ENCODE results near the gene LRRC73.
"Not testable (repeated sequence)": the region's sequence is repeated elsewhere in the genome, so short reads cannot be mapped to it uniquely, and the experiment has no call there.

LRRC73 gene

DNA sequence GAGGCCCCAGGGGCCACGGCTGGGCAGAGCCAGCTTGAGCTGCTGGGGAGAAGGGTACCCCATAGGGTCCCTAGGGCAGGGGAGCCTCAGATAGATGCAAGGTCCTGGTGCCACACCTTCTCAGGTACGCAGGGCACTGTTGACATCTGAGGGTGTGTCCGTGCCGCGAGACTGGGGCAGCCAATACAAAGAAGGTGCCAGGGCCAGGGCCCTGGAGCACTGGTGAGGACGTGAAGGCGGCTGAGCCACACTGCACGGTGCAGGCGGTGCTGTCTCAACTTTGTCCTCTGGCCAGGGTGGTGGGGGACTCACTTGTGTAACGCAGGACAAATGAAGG is 649 bp upstream of the LRRC73 start:
- DNase-seq (ENCODE audit: low read depth): no peak

DNA sequence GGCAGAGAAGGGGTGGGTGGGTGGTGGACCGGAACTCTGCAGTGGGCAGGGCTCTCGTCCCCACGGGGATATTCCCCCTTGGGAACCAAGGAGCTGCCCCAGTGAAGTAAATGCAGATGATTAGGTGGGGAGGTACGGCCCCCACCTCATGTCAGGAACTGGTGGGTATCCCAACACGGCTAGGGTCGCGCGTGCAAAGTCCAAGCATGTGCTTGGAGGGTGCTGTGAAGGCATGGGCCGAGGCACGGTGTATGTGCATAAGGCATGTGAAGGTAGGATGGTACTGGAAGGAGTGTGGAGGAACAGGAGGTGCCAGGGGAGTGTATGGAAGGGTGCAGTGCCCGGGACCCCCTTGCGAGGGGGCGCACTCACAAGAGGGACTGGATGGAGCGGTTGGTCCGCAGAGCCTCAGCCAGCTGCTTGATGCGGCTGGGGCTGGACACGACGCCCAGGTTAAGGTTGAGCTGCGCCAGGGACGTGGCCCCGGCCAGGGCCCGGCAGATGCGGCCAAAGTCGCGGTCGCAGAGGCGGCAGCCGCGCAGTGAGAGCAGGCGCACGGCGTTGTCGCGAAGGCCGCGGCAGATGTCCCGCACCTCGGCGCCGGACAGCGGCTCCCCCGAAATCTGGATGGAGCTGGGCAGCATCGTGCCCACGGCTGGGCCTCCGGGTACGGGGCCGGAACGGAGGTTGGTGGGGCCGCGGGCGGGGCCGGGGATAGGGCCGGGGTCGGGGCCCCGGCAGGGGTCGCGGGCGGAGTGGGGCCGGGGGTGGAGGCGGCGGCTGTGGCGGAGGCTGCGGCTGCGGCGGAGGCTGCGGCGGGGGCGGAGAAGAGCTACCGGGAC is 783 bp downstream of the LRRC73 start:
- DNase-seq (ENCODE audit: low read depth): no peak

DNA sequence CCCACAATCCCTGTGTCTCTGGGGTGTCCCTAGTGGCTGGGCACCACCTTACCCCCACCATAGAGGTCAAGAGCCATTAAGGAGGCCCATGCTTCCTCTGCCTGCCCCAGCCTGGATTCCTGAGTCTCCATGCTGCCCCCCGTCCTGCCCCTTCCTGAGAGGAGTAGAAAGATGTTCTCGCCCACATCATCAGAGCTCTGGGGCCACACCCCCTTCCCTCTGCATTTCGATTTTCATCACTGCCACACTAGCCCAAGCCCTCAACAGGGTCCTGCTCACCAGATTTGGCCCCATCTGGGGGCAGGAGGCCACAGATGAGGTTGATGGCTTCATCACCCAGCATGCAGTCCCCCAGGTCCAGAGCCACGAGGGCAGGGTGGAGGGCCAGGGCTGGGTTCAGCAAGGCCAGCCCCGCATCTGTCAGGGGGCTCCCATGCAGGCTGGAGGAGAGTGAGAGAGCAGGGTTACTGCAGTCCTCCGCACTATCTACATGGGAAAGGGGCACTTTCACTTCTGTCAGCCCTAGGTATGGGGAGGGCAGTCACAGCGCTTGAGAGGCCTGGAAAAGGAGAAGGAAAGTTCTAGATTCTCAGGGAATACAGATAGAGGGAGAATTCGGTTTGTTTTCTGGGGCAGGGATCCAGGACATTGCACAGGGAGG is 1.5 kb downstream of the LRRC73 start:
- DNase-seq (ENCODE audit: low read depth): no peak

DNA sequence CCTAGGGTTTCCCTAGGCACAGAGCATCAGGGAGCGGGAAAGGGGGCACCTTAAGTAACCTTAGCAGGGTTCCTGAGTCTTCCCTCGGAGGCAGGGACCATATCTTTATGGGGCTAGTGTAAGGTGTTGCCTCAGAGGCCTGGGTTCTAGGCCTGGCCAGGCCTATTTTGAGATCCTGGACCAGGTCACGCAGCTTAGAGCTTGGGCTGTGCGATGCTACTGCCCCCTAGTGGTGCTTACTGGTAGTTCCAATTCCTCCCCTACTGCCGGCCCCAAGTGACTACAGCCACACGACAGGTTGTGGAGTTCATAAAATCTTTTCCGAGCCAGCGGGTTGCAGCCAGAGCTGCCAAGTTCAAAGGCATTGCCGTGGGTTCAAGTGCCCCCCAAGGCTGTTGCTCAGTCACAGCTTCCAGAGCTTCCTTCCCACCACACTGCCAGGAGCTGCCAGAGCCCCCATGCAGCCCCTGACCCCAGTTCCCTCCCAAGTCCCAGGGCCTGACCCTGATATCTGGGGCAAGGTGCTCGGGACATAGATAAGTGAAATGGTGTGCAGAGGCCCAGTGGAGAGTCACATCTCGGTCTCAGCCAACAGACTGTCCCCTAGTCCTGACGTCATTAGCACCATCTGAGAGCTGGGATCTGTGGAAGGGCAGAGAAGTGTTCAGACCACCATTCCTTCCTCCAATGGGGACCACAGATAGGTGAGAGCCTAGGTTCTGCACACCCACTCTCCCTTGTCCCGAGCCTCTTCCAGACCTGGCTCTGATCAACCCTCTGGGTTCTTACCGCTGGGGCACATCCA is 3.3 kb downstream of the LRRC73 start:
- peak; percentile 70 for DNase-seq (ENCODE audit: low read depth)

DNA sequence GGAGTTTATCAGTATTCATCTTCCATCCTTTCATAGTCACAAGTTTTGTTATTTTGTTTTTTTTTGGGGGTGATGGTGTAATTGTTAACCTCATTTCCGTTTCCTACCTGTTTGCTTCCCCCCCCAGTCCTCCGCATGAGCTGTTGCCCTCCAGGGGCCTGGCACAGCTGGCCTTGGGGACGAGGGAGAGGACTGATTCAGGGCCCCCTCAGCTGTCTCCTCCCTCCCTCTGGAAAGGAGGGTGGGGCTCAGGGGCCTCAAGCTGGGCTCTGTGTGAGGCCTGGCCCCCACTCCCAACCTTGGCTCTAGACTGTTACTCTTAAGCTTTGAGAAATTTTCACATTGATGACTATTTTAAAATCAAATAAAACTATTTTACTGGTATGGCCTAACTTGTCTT is 4.0 kb downstream of the LRRC73 start:
- no peak for DNase-seq (ENCODE audit: low read depth)

DNA sequence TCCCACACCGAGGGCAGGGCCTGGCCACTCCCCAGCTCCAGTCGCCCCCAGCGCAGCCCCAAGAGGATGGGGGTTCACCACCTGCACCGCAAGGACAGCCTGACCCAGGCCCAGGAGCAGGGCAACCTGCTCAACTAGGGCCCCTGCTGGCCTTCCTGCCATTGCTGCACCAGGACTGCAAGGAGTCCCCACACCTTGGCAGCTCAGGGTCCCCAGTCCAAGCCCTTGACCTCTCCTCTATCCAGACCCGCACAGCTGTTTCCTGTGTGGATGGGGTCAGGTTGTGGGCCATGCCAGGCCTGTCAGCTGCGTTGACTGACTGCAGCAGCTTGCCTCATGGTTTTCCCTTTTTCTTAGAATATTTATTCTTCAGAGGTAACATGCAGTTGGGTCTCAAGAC is 4.4 kb downstream of the LRRC73 start:
- no peak for DNase-seq (ENCODE audit: low read depth)

DNA sequence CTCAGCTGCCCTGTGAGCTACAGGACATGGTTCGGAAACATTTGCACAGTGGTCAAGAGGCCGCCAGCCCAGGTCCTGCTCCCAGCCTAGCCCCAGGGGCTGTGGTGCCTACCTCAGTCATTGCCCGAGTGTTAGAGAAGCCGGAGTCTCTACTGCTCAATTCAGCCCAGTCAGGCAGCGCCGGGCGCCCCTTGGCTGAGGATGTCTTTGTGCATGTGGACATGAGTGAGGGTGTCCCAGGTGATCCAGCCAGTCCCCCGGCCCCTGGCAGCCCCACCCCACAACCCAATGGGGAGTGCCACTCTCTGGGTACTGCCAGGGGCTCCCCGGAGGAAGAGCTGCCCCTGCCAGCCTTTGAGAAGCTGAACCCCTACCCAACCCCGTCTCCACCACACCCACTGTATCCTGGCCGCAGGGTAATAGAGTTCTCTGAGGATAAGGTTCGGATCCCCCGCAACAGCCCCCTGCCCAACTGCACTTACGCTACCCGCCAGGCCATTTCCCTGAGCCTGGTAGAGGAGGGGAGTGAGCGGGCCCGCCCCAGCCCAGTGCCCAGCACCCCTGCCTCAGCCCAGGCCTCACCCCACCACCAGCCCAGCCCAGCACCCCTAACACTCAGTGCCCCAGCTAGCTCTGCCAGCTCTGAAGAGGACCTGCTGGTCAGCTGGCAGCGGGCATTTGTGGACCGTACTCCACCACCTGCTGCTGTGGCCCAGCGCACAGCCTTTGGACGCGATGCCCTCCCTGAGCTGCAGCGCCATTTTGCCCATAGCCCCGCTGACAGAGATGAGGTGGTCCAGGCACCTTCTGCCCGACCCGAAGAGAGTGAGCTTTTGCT is 5.2 kb downstream of the LRRC73 start:
- DNase-seq (ENCODE audit: low read depth): no peak

DNA sequence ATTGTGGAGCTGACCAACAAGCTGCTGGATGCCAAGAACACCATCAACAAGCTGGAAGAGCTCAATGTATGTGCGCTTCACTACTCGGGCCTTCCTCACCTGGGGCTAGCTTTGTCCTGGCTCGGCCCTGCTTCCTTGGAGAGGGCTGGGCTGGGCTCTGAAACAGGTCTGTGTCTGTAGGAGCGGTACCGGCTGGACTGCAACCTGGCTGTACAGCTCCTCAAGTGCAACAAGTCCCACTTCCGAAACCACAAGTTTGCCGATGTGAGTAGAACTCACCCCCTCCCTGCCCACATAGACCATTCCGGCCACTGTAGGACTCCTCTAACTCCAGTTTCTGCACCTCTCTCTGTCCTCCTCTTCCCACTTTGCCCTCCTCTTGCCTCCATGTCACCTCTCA is 6.7 kb downstream of the LRRC73 start:
- DNase-seq (ENCODE audit: low read depth): no peak

DNA sequence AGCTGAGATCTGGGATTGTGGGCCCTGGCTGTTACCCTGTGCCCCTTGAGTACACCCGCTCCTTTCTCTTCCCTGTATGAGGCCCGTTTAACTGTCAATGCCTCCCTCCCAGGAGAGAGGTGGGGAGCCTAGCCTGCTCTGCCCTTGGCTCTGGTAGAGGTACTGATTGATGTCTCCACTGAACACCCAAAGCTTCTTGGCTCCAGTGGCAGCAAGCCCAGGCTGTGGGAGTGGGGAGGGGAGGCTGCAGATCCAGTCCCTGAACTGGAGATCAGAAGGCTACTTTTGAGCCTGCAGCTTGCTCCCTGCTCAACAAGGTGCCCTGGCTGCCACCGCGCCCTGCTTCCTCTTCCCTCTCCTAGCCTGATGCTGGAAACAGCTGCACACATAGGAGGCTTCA is 7.5 kb downstream of the LRRC73 start:
- DNase-seq (ENCODE audit: low read depth): no peak

DNA sequence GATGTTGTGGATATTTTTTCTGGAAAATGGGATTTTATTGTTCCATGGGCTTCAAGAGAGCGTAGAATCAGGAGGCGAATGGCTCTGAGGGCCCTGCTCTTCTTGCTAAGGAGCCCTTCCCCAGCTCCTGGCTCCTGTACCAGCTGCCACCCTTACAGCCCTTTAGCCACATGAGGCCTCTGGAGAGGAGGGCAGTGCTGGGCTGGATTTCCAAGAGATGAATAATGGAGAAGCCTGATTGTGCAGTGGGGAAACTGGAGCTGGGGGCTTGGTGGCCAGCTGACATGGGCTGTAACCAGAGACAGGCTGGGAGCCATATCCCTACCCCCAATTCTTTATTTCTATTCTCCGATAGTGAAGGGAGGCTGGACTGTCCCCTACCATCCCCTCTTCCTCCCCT is 9.2 kb downstream of the LRRC73 start:
- DNase-seq (ENCODE audit: low read depth): no peak

DNA sequence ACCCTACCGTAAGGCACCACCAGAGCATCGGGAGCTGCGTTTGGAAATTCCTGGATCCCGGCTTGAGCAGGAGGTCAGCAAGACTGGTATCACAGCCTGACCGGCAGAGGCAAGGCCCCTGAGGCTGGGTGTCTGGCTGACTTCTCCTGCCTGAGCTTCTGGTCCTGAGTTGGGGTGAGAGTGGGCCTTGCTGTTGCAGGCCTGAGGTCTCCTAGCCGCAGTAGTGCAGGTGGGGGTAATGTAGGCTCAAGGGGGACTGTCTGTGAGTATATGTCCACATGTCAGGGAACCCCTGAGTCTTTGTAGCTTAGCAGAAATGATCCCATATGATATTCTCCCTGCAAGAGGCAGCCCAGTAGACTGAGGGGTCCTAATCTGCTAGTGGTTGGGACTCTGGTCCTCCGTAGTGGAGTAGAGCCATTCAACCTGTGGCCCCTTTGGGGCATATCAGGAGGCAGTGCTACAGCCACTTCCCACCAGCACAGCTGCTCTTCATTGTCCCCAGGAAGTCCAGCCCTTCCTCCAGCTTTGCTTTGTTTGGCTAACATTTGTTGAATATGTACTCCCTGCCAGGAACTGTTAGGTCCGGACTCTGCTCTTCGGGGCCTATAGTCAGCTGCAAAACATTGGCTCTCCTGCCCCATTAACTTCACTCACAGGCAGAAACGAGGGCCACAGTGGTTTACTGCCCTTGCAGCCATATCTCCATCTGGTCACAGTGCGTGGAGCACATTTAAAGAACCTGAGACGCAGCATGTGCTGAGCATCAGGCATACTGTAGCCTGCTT is 10.9 kb downstream of the LRRC73 start:
- DNase-seq (ENCODE audit: low read depth): no peak

DNA sequence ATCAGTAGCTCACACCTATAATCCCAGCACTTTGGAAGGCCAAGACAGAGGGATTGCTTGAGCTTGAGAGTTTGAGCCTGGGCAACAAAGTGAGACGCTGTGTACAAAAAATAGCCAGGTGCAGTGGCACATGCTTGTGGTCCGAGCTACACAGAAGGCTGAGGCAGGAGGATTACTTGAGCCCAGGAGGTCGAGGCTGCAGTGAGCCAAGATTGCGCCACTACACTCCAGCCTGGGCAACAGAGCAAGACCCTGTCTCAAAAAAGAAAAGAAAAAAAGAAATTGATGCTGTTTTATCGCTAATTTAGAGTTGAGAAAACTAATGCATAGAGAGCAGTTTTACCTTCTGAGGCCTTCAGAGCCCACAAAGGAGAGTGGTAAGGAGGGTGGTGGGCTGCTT is 11.9 kb downstream of the LRRC73 start:
- not testable (repeated sequence) for DNase-seq (ENCODE audit: low read depth)

DNA sequence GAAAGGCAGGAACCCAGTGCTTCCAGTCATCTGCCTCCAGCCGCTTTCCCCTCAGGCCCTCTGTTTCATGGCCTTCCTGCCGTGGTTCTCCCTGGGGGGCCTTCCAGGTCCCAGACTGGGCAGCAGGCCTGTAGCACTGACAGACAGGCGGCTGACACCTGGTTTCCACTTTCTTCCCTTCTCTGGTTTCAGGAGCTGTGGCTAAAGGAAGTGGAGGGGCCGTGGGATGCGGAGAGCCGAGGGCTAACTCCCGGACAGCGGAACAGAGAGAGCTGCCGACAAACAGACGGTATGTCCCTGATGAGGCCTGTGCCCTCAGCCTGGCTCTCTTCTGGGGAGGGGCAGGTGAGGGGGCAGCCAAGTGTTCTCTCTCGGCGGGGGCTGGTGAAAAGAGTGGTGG is 12.5 kb downstream of the LRRC73 start:
- no peak for DNase-seq (ENCODE audit: low read depth)

DNA sequence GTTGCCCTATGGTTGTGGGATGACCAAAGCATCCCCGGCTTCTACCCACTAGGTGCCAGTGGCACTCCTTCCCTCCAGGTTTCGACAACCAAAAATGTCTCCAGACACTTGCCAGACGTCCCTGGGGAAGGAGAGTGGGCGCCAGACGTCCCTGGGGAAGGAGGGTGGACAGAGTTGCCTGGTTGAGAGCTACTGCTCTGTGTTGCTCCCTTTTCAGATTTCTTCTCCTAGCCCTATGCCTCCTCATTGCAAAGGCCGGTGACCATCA is 13.1 kb downstream of the LRRC73 start:
- no peak for DNase-seq (ENCODE audit: low read depth)

DNA sequence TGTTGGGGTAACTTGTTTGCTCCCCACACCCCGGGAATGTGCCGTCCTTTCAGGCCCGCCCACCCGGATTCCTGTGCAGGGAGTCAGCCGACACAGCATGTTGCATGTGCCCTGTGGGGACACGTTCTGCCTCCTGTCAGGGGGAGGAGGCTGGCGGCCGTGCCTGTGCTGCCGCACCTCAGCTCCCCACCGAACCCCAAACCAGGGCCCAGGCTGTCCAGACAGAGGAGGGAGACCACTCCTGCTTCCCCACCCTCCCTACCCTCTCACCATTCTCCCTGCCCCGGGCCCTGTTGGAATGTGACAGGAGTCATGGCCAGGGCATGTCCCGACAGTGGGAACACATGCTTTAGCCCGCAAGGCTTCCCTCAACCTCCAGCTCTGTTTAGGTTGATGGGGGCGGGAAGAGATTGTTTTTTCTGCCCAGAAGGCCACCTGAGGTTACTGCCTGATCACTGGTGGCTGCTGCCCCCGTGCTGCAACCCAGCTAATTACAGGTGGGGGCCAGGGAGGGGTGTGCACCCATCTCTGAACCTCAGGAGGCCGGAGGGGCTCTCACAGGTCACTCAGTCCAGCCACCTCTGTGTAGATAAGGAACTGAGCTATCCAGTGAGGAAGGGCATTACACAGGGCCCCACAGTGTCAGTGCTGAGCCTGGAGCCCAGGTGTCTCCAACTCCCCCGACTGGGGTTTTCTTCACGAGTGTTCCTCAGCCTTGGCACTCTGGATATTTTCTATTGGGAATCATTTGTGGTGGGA is 13.6 kb downstream of the LRRC73 start:
- DNase-seq (ENCODE audit: low read depth): no peak

DNA sequence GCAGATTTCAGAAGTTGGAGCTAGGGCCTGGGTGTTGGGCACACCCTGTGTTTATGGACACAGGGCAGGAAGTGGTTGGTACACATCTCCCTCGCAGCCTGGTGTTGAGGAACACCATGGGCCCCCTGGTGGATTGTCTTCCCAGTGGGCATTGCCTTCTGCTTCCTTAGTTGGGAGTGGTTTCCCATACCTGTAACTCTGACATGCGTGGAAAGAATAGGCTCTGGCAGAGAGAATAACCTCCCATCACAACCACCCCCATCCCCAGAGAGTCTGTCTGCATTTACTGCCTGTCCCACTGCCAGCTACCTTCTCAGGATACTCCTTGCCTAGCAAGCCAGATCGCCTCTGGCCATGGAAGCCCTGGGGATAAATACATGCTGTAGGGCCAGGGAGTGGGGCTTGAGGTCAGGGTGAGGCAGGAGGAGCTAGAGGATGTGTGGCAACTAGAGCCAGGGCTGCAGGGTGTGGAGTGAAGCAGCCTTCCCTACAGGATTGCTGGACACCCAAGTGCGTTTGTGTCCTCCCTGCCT is 14.7 kb downstream of the LRRC73 start:
- DNase-seq (ENCODE audit: low read depth): no peak

DNA sequence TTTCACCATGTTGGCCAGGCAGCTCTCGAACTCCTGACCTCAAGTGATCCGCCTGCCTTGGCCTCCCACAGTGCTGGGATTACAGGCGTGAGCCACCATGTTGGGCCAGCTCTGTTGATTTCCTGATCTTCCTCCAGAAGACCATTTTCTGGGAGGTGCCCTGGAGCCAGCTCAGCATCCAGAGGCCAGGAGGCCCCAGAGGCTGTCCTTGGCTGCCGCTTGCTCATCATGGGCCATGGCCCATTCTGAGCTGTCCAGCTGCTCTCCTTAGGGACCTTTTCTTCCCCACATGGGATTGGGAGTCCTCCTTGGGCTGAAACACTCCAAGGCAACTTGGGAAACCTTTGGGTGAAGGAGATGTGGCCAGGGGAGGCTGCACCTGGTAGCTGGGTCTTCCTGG is 15.4 kb downstream of the LRRC73 start:
- DNase-seq (ENCODE audit: low read depth): no peak

DNA sequence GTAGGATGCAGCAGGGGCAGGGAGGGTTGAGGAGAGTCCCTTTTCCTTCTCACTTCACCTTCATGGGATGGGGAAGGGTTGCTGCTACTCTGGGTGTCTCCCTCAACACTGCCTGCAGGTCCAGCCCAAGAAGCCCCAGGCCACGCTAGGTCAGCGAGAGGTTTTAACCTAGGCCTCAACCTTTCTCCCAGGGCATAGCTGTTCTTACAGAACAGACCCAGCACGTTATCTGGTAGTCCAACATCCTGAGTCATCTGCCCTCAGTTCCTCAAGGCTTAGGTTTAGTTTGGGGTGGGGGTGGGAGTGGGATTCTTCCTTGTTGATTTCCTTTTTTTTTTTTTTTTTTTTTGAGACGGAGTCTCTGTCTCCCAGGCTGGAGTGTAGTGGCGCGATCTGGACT is 15.8 kb downstream of the LRRC73 start:
- DNase-seq (ENCODE audit: low read depth): no peak

DNA sequence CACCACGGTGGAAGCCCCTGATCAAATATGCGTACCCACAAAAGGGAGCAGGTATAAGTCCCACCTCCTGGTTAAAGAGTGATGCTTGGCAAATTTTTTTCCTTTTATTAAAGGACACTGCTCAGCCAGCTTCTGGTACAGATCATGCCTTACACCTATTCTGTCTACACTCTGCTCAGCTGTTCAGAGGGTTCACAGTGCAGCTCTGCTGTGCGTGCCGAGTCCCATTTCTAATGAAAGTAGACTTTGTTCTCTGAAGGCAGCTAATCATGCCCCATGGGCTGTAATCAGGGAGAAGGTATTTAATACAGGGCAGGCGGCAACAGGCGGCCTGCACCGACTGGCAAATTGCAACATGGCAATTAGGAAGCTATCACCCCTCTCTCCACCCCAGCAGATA is 16.3 kb downstream of the LRRC73 start:
- DNase-seq (ENCODE audit: low read depth): no peak

DNA sequence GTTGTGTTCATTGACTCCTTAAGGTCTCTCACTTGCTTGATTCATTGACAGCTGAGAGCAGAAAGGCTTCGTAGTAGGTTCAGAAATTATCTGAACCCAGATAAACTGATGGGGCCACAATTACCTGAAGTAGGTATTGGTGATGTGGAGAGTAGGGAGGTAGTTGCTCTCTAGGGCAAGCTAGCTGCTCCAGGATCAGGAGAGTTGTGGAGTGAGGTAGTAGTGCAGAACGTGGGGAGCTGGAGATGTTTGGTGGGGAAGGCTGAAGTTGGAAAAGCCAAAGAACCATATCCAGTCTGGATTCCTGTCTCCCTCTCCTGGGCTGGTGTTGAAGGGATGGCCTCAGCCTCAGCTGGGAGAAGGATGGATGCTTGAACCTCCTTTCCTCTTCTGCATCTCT is 16.9 kb downstream of the LRRC73 start:
- no peak for DNase-seq (ENCODE audit: low read depth)

DNA sequence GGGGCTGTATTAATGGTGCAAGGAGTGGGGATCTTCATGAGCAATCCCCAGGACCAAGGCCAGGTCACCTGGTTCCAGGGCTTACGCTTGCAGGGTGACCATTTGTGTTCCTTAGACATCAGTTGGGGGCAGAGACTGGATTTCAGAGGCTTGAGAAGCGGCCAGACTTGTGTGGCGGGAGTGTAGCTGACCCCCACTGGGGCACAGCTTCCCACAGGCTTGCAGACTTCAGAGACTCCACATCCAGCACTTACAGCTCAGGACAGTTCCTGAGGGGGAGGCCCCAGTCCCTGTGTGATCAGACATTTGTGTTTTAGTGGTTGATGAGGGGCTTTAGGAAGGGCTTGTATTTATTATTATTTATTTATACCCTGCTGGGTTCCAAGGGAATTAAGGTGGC is 17.5 kb downstream of the LRRC73 start:
- DNase-seq (ENCODE audit: low read depth): no peak
